ENCODE data around the gene MBD6. TPM values are rescaled to one million over a fixed set of nuclear protein-coding genes. Genes with fewer than 3 reads are reported as not detected.
"Not testable (repeated sequence)": the region's sequence is repeated elsewhere in the genome, so short reads cannot be mapped to it uniquely, and the experiment has no call there.

The MBD6 gene
- total RNA-seq, 2 donors from 2014 or later: 12.5 to 14.4 TPM

- Histone ChIP-seq H3K4me1 (no peaks in the 10 kb centered on the region), H3K9me3 (no peaks in the 10 kb centered on the region), H3K4me3 (no peak overlapping the region), H3K27ac (no peak overlapping the region), H3K36me3 (no peaks in the 10 kb centered on the region), H3K27me3 (no peaks in the 10 kb centered on the region)
- TF ChIP-seq, protein P1, sequence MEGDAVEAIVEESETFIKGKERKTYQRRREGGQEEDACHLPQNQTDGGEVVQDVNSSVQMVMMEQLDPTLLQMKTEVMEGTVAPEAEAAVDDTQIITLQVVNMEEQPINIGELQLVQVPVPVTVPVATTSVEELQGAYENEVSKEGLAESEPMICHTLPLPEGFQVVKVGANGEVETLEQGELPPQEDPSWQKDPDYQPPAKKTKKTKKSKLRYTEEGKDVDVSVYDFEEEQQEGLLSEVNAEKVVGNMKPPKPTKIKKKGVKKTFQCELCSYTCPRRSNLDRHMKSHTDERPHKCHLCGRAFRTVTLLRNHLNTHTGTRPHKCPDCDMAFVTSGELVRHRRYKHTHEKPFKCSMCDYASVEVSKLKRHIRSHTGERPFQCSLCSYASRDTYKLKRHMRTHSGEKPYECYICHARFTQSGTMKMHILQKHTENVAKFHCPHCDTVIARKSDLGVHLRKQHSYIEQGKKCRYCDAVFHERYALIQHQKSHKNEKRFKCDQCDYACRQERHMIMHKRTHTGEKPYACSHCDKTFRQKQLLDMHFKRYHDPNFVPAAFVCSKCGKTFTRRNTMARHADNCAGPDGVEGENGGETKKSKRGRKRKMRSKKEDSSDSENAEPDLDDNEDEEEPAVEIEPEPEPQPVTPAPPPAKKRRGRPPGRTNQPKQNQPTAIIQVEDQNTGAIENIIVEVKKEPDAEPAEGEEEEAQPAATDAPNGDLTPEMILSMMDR (IDR thresholded peaks at IDR 0.05): no peak
- no peak for DNase-seq (ENCODE audit: low spot score)
These were observed 41.6 kb downstream of the MBD6 start for GRCh38 chr12:57564178-57564740.

DNA sequence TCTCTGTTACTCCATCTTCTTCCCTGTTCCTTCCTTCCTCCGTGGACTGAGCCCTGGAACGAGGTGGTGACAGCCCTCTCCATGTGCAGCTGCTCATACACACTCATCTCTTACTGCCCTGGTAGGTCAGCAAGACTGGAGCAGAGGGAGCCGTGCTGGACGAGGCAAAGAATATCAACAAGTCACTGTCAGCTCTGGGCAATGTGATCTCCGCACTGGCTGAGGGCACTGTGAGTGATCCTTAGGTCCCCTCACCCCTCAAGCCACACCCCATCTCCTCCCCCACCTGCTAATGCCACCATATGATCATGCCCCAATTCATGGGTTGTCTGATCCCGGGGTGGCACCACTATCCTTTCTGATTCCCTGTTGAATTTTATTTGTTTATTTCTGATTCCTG is 46.2 kb downstream of the MBD6 start:
- Histone ChIP-seq H3K27ac (no peak overlapping the region), H3K27me3 (no peaks in the 10 kb centered on the region), H3K9me3 (no peaks in the 10 kb centered on the region), H3K36me3 (no peaks in the 10 kb centered on the region), H3K4me3 (no peak overlapping the region), H3K4me1 (no peaks in the 10 kb centered on the region)
- TF ChIP-seq, protein P1 (IDR thresholded peaks at IDR 0.05): no peak
- no peak for DNase-seq (ENCODE audit: low spot score)

GRCh38 chr12:57569858-57570257 is 47.2 kb downstream of the MBD6 start:
- TF ChIP-seq, protein P1 (IDR thresholded peaks at IDR 0.05): no peak
- H3K36me3 ChIP-seq: no peaks in the 10 kb centered on the region
- no peaks in the 10 kb centered on the region for H3K4me1 ChIP-seq
- no peak overlapping the region for H3K4me3 ChIP-seq
- H3K9me3 ChIP-seq: no peaks in the 10 kb centered on the region
- no peak overlapping the region for H3K27ac ChIP-seq
- no peak for DNase-seq (ENCODE audit: low spot score)
- H3K27me3 ChIP-seq: no peaks in the 10 kb centered on the region

DNA sequence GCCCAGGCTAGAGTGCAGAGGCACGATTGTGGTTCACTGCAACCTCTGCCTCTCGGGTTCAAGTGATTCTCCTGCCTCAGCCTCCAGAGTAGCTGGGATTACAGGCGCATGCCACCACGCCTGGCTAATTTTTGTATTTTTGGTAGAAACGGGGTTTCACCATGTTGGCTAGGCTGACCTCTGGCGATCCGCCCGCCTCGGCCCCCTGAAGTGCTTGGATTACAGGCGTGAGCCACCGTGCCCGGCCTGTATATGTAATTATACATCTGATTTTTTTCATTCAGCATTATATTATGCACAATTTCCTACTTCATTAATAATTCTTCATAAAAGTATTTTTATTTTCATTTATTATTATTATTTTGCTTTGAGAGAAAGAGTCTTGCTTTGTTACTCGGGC is 47.8 kb downstream of the MBD6 start:
- H3K27me3 ChIP-seq; H3K9me3 ChIP-seq; H3K4me1 ChIP-seq; H3K4me3 ChIP-seq; H3K27ac ChIP-seq; H3K36me3 ChIP-seq; DNase-seq (ENCODE audit: low spot score): not testable (repeated sequence)

DNA sequence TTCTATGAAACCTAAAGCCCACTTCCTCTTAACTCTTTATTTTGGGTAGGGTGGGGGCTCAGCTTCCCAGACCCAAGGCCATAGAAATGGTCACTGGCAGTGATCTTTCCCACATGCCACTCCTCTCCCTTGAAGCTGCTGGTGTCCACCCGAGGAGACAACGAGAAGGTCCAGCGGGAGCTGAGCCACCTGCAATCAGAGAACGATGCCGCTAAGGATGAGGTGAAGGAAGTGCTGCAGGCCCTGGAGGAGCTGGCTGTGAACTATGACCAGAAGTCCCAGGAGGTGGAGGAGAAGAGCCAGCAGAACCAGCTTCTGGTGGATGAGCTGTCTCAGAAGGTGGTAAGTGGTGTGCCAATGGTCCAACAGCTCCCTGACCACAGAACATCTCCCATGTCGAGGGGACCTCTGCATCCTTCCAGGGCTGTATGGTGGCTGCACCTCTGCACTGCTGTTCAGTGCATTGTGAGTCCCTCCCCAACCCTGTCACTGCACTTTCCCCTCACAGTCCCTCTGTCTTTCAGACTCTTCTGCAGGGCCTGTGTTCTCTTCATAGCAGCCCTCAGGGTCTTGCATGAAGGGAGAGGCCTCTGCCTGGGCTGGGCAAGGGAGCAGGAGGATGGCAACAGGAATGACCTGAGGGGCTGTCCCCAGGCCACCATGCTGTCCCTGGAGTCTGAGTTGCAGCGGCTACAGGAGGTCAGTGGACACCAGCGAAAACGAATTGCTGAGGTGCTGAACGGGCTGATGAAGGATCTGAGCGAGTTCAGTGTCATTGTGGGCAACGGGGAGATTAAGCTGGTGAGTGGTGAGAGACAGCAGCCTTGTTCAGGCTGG is 49.5 kb downstream of the MBD6 start:
- no peaks in the 10 kb centered on the region for H3K36me3 ChIP-seq
- H3K4me3 ChIP-seq: no peak overlapping the region

DNA sequence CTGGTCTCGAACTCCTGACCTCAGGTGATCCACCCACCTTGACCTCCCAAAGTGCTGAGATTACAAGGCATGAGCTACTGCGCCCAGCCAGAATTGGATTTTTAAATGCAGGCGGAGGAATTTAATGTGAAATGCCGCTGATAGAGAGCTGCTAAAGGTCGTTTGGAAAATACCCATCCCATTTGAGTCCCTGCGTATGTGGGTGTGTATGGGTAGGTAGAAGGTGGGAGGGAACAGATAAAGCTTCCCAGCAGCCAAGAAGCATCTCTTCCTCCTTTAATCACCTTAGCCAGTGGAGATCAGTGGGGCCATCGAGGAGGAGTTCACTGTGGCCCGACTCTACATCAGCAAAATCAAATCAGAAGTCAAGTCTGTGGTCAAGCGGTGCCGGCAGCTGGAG is 52.2 kb downstream of the MBD6 start:
- Histone ChIP-seq H3K27ac (no peak overlapping the region), H3K4me1 (no peaks in the 10 kb centered on the region), H3K4me3 (no peak overlapping the region), H3K36me3 (no peaks in the 10 kb centered on the region), H3K9me3 (no peaks in the 10 kb centered on the region), H3K27me3 (no peaks in the 10 kb centered on the region)
- no peak for DNase-seq (ENCODE audit: low spot score)
- TF ChIP-seq, protein P1 (IDR thresholded peaks at IDR 0.05): no peak

More for the DNA sequence above, 49.5 kb downstream of the MBD6 start:
- no peak for DNase-seq (ENCODE audit: low spot score)
- Histone ChIP-seq H3K4me1 (no peaks in the 10 kb centered on the region), H3K27ac (no peak overlapping the region), H3K27me3 (no peaks in the 10 kb centered on the region), H3K9me3 (no peaks in the 10 kb centered on the region)
- TF ChIP-seq, protein P1 (IDR thresholded peaks at IDR 0.05): no peak

Data from right atrium auricular region (tissue), 2 donors.